T-helper 9 cell (primary cell): ENCODE data around the gene ULK3.

Experiments used
- DNase-seq: peaks from one replicate; pipeline ENCODE4 v3.0.0-alpha.2; 2020

The ULK3 gene

DNA sequence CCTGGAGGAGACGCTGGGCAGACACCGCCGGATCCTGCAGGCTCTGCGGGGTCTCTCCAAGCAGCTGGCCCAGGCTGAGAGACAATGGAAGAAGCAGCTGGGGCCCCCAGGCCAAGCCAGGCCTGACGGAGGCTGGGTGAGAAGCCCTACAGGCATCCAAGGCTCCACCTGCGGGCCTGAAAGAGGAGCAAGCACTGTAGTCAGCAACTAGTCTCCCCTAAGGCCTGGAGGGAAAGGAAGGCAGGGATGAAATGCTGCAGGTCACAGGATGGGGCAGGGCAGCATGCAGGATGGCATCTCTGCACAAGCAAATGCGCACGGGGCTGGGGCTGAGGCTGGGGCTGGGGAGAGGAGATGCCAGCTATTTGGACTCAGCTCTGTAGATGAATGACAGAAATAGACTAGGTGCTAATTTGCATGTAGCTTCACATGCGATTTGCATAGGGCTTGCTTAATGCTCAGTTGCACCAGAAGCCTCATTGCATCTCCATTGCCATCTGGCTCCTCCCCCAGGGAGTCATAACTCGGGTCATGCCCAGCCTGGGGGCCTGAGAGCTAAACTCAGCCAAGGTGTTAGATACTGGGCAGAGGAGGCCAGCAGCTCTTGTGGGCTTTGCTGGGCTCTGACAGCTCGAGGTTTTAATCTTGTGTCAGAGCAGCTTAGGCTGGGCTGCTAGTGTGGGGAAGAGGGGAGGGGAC is 21.7 kb downstream of the ULK3 start:
- DNase-seq, result no peak

DNA sequence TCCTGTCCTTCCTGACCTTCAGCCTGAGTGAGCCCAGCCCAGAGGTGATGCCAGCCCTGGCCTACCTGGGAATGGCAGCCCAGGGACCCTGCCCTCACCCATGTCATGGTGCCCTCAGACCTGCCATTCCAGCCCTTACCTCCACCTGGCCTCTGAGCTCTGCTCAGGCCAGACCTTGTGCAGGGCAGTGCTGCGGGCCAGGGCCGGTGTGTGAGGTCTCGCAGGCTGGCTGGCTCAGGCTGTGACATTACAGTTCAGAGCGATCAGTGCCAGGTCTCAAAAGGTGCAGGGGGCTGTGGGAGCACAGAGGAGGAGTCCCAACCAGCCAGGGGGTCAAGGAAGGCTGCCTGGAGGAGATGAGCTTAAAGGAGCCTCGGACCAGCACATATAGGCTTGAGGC is 22.9 kb downstream of the ULK3 start:
- DNase-seq, result no peak

DNA sequence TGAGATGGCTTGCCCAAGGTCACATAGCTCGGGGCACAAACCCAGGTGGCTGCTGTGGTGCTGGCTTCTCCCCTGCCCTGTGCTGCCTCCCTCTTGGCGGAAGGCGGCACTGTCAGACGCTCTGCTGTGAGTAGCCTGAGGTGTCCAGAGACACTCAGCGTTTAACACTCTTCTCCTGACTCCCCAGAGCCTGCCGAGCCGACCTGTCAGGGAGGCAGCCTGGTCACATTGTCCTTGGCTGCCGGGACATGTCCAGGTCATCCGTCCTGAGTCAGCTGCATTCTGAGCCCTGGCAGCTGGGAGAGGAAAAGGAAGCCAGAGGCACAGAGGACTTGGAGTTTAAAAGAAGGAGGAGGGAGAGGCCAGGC is 25.6 kb downstream of the ULK3 start:
- no peak for DNase-seq

- DNase-seq, result no peak
Observed at GRCh38 chr15:74816624-74817369, 26.2 kb downstream of the ULK3 start.

DNA sequence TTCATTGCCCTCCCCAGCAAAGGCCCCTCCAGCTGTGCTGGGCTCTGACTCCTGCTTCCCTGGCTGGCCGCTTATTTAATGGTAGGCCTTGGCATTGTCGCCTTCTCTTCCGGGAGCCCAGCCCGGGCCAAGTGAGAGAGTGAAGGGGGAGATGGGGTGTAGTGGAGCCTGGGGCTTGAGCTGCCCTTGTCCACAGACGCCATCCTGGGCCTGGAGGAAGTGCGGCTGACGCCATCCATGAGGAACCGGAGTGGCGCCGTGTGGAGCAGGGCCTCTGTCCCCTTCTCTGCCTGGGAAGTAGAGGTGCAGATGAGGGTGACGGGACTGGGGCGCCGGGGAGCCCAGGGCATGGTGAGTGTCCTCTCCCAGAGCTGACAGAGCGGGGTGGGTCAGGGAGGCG is 27.0 kb downstream of the ULK3 start:
- DNase-seq, result no peak

DNA sequence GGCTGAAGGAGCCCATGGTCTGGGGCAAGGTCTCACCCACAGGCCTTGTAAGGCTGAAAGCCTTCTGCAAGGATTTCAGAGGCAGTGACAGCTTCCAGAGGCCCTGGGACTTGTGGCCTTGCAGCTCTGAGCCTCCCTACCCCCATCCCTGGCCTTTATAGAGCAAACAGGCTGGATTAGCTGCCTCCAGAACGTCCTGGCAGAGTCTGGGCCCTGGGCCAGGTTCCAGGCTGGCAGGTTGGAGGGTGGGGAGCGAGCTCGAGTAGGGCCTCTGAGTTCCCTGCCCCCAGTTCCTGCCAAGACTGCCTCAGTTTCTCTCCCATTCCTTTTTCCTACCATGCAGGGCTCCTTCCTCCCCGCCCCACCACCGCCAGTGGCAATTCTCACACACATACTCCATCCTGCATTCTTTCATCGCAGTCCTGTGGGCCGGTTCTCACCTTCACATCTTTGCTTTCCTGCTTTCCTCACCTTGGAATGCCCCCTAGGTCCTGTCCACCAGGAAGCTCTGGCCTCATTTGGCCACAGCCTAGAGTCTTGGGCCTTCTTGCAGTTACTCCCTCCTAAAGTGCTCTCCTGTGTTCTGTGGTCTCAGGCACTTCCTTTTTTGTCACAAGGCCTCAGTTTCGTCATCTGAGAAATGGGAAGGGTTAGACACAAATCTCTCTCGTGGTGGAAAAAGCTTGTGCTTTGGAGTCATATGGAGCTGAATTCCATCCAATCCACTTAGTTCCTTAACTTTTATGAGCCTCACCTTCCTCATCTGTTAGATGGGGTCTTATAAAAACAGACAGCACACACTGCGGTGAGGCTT is 27.6 kb downstream of the ULK3 start:
- DNase-seq, result no peak

DNA sequence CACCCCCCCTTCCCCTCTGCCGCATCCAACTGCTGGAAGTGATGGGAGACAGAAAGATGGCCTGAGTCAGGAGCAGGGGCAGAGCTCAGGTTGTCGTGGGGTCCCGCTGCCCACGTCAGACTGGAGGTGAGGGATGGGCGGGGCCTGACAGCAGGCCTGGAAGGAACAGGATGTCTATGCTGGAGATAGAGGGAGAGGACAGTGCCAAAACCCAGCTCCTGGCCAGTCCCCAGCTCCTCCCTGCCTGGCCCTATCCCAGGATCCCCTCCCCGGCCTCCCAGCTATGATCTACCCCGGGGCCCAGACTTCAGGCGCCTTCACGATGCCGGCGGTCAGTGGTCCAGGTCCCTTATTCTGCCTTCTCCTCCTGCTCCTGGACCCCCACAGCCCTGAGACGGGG is 30.4 kb downstream of the ULK3 start, which contains the start of gene LMAN1L:
LMAN1L (plus strand) TSS at position 303 of the 400 bp plus-strand sequence; CDS start at position 323, 20 bp downstream.
- DNase-seq, result no peak

DNA sequence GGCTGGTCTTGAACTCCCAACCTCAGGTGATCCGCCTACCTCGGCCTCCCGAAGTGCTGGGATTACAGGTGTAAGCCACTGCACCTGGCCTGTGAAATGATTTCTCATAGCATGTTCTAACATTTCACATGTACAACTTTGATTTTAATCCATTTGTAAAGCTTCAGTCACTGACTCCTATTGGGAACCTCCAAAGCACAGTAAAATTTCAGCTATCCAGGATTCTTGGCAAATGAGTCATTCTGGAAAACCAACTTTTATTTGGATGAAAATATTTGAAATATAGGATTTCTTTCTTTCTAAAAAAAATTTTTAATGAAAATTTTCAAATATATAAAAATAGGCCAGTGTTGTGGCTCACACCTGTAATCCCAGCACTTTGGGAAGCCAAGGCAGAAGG is 33.0 kb downstream of the ULK3 start:
- no peak for DNase-seq

DNA sequence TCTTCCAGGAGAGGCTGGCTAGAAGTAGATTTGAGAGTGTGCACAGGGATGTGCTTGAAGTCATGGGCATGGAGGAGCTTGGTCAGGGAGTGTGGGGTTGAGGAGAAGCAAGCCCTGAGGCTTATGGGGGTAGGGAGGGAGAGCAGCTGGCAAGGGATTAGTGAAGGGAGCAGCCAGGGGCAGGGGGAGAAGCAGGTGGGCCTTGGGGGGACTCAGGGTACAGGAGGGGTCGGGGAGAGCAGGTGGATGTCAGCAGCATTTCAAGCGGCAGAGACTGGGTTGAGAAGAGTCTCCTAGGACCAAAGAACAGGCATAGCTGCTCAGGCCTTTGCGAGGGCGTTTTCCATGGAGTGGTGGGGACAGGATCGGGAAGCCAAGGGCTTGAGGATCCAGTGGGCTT is 33.7 kb downstream of the ULK3 start:
- DNase-seq, result no peak

GRCh38 chr15:74808840-74809229 is 34.1 kb downstream of the ULK3 start:
- no peak for DNase-seq

DNA sequence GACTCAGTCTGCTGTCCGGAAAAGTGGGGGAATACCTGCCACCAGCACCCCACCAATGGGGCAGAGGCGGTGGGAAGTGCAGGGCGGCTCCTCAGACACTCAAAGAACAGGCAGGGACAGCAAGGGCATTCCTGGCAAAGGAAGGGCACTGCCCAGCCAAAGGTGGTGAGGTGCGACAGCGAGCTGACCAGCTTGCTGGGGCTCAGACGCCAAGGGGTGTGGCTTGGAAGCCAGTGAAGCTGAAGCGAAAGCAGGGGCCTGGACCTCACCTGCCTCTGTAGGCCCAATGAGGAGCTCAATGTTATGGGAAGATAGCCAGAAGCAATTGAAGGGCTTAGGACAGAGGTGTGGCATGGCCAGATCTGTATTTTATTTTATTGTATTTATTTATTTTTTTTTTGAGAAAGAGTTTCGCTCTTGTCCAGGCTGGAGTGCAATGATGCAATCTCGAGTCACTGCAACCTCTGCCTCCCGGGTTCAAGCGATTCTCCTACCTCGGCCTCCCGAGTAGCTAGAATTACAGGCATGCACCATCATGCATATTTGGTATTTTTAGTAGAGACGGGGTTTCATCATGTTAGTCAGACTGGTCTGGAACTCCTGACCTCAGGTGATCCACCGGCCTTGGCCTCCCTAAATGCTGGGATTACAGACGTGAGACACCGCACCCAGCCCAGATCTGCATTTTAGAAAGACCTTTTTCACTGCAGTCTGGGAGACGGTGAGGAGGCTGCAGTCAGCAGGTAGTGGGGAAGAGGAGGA is 34.7 kb downstream of the ULK3 start:
- DNase-seq, result no peak

DNA sequence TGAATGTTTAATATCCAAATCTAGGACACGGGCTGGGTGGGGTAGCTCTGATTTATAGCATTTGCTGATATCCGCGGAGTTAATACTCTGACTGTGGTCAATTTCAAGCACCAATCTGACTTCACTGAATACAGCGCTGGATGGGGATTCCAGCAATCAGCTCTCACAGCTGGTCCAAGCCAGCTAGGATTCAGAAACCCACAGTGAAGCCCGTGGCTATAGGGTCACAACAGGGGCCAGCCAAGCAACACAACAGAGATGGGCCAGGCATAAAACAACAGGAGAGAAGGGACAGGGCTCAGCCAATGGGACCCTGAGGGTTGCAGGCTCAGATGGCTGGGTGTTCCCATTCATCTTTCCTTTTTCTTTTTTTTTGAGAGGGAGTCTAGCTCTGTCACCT is 35.7 kb downstream of the ULK3 start:
- no peak for DNase-seq

DNA sequence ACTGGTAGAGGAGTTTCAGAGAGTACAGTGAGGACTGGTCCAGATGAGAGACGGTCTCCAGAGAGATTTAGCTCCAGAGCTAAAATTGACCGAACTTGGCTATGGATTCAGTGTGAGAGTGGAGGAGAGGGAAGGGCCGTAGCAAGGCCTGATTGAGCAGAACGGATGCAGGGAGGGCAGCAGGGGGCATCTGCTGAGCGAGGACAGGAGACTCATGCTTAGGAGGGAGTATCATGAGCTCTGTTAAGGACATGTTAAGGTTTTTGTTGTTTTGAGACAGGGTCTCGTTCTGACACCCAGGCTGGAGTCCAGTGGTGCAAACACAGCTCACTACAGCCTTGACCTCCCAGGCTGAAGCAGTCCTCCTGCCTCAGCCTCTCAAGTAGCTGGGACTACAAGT is 38.0 kb downstream of the ULK3 start:
- no peak for DNase-seq

GRCh38 chr15:74802862-74803447 is 40.0 kb downstream of the ULK3 start:
- no peak for DNase-seq

DNA sequence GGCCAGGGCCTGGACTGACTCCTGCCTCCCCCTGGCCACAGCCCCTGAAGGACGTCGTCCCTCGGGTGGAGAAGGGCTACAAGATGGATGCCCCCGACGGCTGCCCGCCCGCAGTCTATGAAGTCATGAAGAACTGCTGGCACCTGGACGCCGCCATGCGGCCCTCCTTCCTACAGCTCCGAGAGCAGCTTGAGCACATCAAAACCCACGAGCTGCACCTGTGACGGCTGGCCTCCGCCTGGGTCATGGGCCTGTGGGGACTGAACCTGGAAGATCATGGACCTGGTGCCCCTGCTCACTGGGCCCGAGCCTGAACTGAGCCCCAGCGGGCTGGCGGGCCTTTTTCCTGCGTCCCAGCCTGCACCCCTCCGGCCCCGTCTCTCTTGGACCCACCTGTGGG is 40.7 kb downstream of the ULK3 start:
- no peak for DNase-seq

GRCh38 chr15:74801311-74801997 is 41.5 kb downstream of the ULK3 start:
- no peak for DNase-seq

DNA sequence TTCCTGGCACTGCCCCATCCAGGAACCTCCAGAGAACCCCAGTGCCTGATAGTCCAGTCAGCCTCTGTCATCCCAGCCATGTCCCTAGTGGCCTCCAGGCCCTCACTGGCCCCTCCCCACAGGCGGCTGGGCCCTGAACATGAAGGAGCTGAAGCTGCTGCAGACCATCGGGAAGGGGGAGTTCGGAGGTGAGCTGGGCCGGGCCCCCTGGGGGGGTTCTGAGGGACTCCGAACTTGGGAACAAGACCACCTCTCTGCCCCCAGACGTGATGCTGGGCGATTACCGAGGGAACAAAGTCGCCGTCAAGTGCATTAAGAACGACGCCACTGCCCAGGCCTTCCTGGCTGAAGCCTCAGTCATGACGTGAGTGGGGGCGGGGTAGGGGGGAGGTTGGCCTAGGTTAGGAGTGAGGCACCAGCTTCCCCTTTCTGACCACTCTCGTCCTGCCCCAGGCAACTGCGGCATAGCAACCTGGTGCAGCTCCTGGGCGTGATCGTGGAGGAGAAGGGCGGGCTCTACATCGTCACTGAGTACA is 42.3 kb downstream of the ULK3 start:
- DNase-seq, result no peak

DNA sequence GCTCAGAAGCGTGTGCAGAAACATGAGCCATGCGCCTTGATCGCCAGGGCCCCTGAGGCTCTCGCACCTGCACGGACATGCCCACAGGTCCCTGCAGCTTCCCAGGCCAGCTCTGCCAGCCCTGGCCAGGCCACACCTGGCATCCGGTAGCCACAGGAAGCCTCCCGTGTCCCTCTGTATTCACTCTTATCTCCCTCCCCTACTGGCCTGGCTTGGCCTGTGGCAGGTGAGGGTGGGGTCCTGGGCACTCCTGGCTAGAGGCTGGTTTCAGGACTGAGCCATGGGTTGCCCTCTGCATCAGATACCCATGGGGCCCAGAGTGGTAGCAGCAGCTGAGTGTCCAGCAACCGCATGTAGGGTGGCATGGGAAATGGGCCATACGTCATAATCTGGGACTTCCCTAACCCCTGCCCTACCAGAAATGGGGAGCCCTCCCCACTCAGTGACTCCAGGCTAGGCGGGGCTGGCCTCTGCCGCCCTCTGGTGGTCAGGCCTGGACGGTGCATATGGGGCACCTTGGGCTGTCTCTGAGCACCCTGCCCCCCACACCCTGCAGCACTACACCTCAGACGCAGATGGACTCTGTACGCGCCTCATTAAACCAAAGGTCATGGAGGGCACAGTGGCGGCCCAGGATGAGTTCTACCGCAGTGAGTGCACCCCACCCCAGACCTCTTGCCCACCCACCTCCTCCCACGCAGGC is 42.9 kb downstream of the ULK3 start:
- peak; percentile 84 for DNase-seq

- no peak for DNase-seq
Observed at GRCh38 chr15:74799255-74799855, 43.6 kb downstream of the ULK3 start.
